Esophagus squamous epithelium (tissue), 5 donors: ENCODE measurements around the gene ZNF138. TPM values are rescaled to one million over a fixed set of nuclear protein-coding genes. Genes with fewer than 3 reads are reported as not detected.
"Not testable (repeated sequence)": the region's sequence is repeated elsewhere in the genome, so short reads cannot be mapped to it uniquely, and the experiment has no call there.

ENCODE experiments used
- DNase-seq: peaks from one replicate; lab custom pipeline; 2025; lab: John Stamatoyannopoulos, UW
- H3K27ac ChIP-seq, 4 donors: fragments of 200-600 bp; sonication (generic); one replicate each; pipeline ENCODE4 v1.5.1; 2016 to 2019; ENCODE audit warnings: mild to moderate bottlenecking in 1 of 4
- H3K27me3 ChIP-seq, 4 donors: fragments of 200-600 bp; sonication (generic); 1 replicate in 3 of 4; 2 replicates in 1 of 4; pipeline versions ENCODE4 v1.5.1 to v1.6.0; 2017 to 2021; ENCODE audit warnings: antibody characterized with exemption in 1 of 4
- H3K36me3 ChIP-seq, 3 donors: fragments of 200-600 bp; sonication (generic); one replicate each; pipeline ENCODE4 v1.5.1; 2016 to 2019
- H3K4me1 ChIP-seq, 3 donors: fragments of 200-600 bp; sonication (generic); one replicate each; pipeline ENCODE4 v1.5.1; 2017 to 2019
- H3K4me3 ChIP-seq, 4 donors: fragments of 200-600 bp; sonication (generic); 1 replicate in 3 of 4; 2 replicates in 1 of 4; pipeline ENCODE4 v1.5.1; 2016 to 2019; ENCODE audit warnings: mild to moderate bottlenecking in 2 of 4, moderate library complexity in 1 of 4
- H3K9me3 ChIP-seq, 3 donors: fragments of 200-600 bp; sonication (generic); one replicate each; pipeline ENCODE4 v1.5.1; 2016 to 2019
- CTCF ChIP-seq, 6 experiments: fragments of 450-650 bp in 4 of 6; fragments of 200-600 bp in 2 of 6; sonication (generic) in 2 of 6; IDR thresholded peaks; one replicate each; pipeline ENCODE4 v1.5.1; 2016 to 2019; ENCODE audit warnings: antibody characterized with exemption in 6 of 6, mild to moderate bottlenecking in 4 of 6, moderate library complexity in 4 of 6
- POLR2A ChIP-seq, 4 donors: fragments of 450-650 bp; IDR thresholded peaks; one replicate each; pipeline ENCODE4 v1.6.1; 2017; ENCODE audit warnings: antibody characterized with exemption in 4 of 4, mild to moderate bottlenecking in 4 of 4, moderate library complexity in 3 of 4
- WGBS, 2 donors: methylation state at CpG; one replicate each; pipeline ENCODE4 v1.1.5; 2018; 5-methylcytosine and 5-hydroxymethylcytosine counted together
- intact Hi-C: fragments of 100-400 bp; cut with DNase I; formaldehyde crosslinking; loops from one replicate; pipeline ENCODE4 v1.15.0; 2022
- total RNA-seq, 4 donors: library from RNA; depleted of rRNA; stranded (reverse); fragments of >200 nt; gene quantifications; one replicate each; pipeline ENCODE4 v1.1.0, GENCODE V29; 2016
- donor health status: DM: yes; HTN: yes; CAD: no.

ZNF138 gene
- total RNA-seq, 4 donors from 2014 or later = 7.2 to 14.0 (median 12.1) TPM

DNA sequence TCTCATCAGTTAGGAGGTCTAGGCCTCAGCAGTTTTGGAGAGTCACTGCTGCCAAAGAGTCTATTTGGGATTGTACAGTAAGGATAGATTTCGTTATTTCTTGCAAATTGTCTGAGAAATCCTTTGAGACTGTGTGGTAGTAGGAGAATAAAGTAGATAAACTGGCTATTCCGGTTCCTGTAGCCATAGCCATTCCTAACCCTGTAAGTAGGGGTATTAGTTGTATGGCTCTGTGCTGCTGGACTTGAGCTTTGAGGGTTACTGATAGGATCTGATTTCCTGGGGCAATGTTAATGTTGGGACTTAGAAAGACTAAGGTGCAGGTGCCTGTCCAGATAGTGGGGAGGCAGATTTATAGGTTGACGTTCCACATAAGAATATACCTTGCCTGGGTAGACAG, 36.1 kb upstream of the ZNF138 start:
- intact Hi-C loops = no loop called here
- 33 to 48% methylated on average over 3 of the region's 3 CpGs for WGBS, 2 donors
- TF ChIP-seq POLR2A (IDR thresholded peaks at IDR 0.05) = no peak
- TF ChIP-seq CTCF (IDR thresholded peaks at IDR 0.05) = no peak
- Histone ChIP-seq H3K4me3 (no peak overlapping the region), H3K9me3 (no peaks in the 10 kb centered on the region), H3K27me3 (no peaks in the 10 kb centered on the region), H3K27ac (no peak overlapping the region), H3K36me3 (no peaks in the 10 kb centered on the region), H3K4me1 (peaks cover 0 to 12% (median 2%) of the 10 kb centered on the region in 3 donors)
- DNase-seq = no peak

- Histone ChIP-seq H3K4me1 (no peaks in the 10 kb centered on the region), H3K4me3 (no peak overlapping the region), H3K36me3 (no peaks in the 10 kb centered on the region), H3K27ac (no peak overlapping the region), H3K27me3 (no peaks in the 10 kb centered on the region), H3K9me3 (no peaks in the 10 kb centered on the region)
- no peak for TF ChIP-seq POLR2A (IDR thresholded peaks at IDR 0.05)
- TF ChIP-seq CTCF (IDR thresholded peaks at IDR 0.05) = no peak
- no peak for DNase-seq
- intact Hi-C loops = no loop called here
Measured at GRCh38 chr7:64768824-64769223, 25.4 kb upstream of the ZNF138 start.

GRCh38 chr7:64774204-64774842, 19.9 kb upstream of the ZNF138 start:
- intact Hi-C loops = no loop called here
- TF ChIP-seq POLR2A (IDR thresholded peaks at IDR 0.05) (no peak), CTCF (IDR thresholded peaks at IDR 0.05) (no peak)

DNA sequence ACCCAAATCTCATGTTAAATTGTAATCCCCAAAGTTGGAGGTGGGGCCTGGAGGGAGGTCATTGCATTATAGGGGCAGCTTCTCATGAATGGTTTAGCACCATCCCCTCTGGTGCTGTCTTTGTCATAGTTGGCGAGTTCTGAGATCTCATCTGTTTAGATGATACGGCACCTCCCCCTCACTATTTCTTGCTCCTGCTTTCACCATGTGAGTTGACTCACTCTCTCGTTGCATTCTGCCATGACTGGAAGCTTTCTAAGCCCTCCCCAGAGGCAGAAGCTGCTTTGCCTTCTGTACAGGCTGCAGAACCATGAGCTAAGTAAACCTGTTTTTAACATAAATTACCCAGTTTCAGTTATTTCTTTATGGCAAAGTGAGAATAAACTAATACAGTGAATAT, 18.9 kb upstream of the ZNF138 start:
- no peak overlapping the region for H3K4me3 ChIP-seq
- 66 to 68% methylated on average over 3 of the region's 3 CpGs for WGBS, 2 donors
- no peak for DNase-seq
- H3K4me1 ChIP-seq = no peaks in the 10 kb centered on the region
- H3K36me3 ChIP-seq = no peaks in the 10 kb centered on the region
- no peak overlapping the region for H3K27ac ChIP-seq
- TF ChIP-seq CTCF (IDR thresholded peaks at IDR 0.05) (no peak), POLR2A (IDR thresholded peaks at IDR 0.05) (no peak)
- H3K27me3 ChIP-seq = no peaks in the 10 kb centered on the region
- no peaks in the 10 kb centered on the region for H3K9me3 ChIP-seq
- intact Hi-C loops = no loop called here

More at GRCh38 chr7:64774204-64774842, 19.9 kb upstream of the ZNF138 start:
- no peaks in the 10 kb centered on the region for H3K36me3 ChIP-seq
- H3K27ac ChIP-seq = no peak overlapping the region
- H3K27me3 ChIP-seq = no peaks in the 10 kb centered on the region
- H3K4me3 ChIP-seq = no peak overlapping the region
- H3K4me1 ChIP-seq = no peaks in the 10 kb centered on the region
- WGBS, 2 donors = 86 to 89% methylated on average over 1 to 2 of the region's 2 CpGs
- H3K9me3 ChIP-seq = no peaks in the 10 kb centered on the region
- DNase-seq = no peak

GRCh38 chr7:64784842-64785241, 9.4 kb upstream of the ZNF138 start:
- 80% methylated on average over 1 of the region's 23 CpGs; no CpG with 5 or more reads in 1 of the 2 donors for WGBS, 2 donors
- intact Hi-C loops, H3K9me3 ChIP-seq, H3K27me3 ChIP-seq, H3K4me1 ChIP-seq, H3K27ac ChIP-seq, H3K4me3 ChIP-seq, H3K36me3 ChIP-seq, DNase-seq: not testable (repeated sequence)

DNA sequence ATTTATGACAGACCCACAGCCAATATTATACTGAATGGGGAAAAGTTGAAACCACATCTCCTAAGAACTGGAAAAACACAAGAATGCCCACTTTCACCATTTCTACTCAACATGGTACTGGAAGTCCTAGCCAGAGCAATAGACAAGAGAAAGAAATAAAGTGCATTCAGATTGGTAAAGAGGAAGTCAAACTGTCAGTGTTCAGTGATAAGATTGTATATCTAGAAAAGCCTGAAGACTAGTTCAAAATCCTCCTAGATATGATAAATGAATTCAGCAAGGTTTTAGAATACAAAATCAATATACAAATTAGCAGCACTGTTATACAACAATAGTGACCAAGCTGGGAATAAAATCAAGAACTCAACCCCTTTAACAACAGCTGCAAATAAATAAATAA, 6.9 kb upstream of the ZNF138 start:
- Histone ChIP-seq H3K27ac (no peak overlapping the region), H3K9me3 (no peaks in the 10 kb centered on the region), H3K27me3 (peaks cover 0 to 4% (median 0%) of the 10 kb centered on the region in 4 donors), H3K36me3 (no peaks in the 10 kb centered on the region), H3K4me1 (no peaks in the 10 kb centered on the region), H3K4me3 (no peak overlapping the region)
- intact Hi-C loops = no loop called here
- no peak for DNase-seq
- TF ChIP-seq POLR2A (IDR thresholded peaks at IDR 0.05) (no peak), CTCF (IDR thresholded peaks at IDR 0.05) (no peak)

DNA sequence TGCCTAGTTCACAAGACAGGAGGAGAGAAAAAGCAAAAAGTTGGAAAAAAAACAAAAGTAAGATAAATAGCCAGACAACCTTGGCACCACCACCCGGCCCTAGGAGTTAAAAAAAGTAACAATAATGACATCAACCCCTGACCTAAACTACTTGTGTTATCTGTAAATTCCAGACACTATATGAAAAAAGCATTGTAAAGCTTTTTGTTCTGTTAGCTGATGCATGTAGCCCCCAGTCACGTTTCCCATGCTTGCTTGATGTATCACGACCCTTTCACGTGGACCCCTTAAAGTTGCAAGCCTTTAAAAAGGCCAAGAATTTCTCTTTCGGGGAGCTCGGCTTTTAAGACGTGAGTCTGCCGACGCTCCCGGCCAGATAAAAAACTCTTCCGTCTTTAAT, 5.0 kb upstream of the ZNF138 start:
- H3K36me3 ChIP-seq, H3K27ac ChIP-seq, H3K4me3 ChIP-seq, intact Hi-C loops, H3K4me1 ChIP-seq, H3K27me3 ChIP-seq, H3K9me3 ChIP-seq, DNase-seq: not testable (repeated sequence)
- 43 to 72% methylated on average over 5 to 11 of the region's 11 CpGs for WGBS, 2 donors
